Measurements from ENCODE around the gene AP3S2. TPM values are rescaled to one million over a fixed set of nuclear protein-coding genes. Genes with fewer than 3 reads are reported as not detected.
A peak's percentile ranks its signal among the peaks of the same experiment; 100 is the strongest.
"Not testable (repeated sequence)": the region's sequence is repeated elsewhere in the genome, so short reads cannot be mapped to it uniquely, and the experiment has no call there.

Gene AP3S2
- total RNA-seq, 1 donor from 2014 or later: 30.9 TPM

GRCh38 chr15:89875741-89876140 is 18.1 kb downstream of the AP3S2 start:
- TF ChIP-seq, protein P1, sequence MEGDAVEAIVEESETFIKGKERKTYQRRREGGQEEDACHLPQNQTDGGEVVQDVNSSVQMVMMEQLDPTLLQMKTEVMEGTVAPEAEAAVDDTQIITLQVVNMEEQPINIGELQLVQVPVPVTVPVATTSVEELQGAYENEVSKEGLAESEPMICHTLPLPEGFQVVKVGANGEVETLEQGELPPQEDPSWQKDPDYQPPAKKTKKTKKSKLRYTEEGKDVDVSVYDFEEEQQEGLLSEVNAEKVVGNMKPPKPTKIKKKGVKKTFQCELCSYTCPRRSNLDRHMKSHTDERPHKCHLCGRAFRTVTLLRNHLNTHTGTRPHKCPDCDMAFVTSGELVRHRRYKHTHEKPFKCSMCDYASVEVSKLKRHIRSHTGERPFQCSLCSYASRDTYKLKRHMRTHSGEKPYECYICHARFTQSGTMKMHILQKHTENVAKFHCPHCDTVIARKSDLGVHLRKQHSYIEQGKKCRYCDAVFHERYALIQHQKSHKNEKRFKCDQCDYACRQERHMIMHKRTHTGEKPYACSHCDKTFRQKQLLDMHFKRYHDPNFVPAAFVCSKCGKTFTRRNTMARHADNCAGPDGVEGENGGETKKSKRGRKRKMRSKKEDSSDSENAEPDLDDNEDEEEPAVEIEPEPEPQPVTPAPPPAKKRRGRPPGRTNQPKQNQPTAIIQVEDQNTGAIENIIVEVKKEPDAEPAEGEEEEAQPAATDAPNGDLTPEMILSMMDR (IDR thresholded peaks at IDR 0.05; ENCODE audit: unreplicated experiment): no peak
- no peak overlapping the region for H3K4me3 Mint-ChIP-seq (ENCODE audit: low read depth)
- DNase-seq (ENCODE audit: low spot score, unreplicated experiment): no peak
- peaks cover 17% of the 10 kb centered on the region for H3K36me3 Mint-ChIP-seq (ENCODE audit: insufficient read depth)
- no peak overlapping the region for H3K27ac Mint-ChIP-seq
- H3K9me3 Mint-ChIP-seq (ENCODE audit: low read depth): no peaks in the 10 kb centered on the region
- H3K4me1 Mint-ChIP-seq (ENCODE audit: low read depth): no peaks in the 10 kb centered on the region
- H3K27me3 Mint-ChIP-seq: no peaks in the 10 kb centered on the region

- Mint-ChIP-seq H3K4me3 (ENCODE audit: low read depth) (no peak overlapping the region), H3K36me3 (ENCODE audit: insufficient read depth) (peaks cover 24% of the 10 kb centered on the region), H3K9me3 (ENCODE audit: low read depth) (no peaks in the 10 kb centered on the region), H3K27ac (no peak overlapping the region), H3K4me1 (ENCODE audit: low read depth) (no peaks in the 10 kb centered on the region), H3K27me3 (no peaks in the 10 kb centered on the region)
- TF ChIP-seq, protein P1 (IDR thresholded peaks at IDR 0.05; ENCODE audit: unreplicated experiment): peak; percentile 95
- peak; percentile 71 for DNase-seq (ENCODE audit: low spot score, unreplicated experiment)
Measured at GRCh38 chr15:89874926-89875564, 18.7 kb downstream of the AP3S2 start.

DNA sequence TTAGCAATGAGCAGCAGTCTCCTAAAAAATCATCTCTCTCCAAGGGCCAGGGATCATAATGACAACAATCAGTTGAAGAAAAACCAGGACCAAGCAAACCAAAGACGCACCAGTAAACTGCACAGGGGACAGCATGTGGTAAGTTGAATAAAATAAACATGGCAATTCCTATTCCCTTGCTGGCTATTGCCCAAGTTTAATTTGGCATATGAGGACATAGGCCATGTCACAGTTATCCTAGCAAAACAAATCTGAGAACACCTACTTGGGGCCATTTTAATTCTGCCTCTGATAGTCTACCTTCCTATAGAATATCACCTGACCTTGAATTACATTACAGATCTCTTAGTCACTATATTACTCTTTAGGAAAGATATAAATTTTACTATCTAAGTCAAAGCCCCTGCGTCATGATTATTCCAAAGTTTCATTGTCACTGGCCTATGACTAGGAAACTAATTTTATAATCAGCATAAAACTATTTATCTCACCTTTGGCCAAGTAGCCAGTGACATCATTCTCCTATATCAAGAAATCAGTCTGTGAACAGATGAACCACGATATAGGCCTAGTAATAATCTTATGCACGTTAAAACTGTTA is 23.0 kb downstream of the AP3S2 start:
- Mint-ChIP-seq H3K27ac (no peak overlapping the region), H3K27me3 (no peaks in the 10 kb centered on the region), H3K4me3 (ENCODE audit: low read depth) (no peak overlapping the region), H3K36me3 (ENCODE audit: insufficient read depth) (peaks cover 23% of the 10 kb centered on the region), H3K4me1 (ENCODE audit: low read depth) (no peaks in the 10 kb centered on the region), H3K9me3 (ENCODE audit: low read depth) (peaks cover 3% of the 10 kb centered on the region)
- DNase-seq (ENCODE audit: low spot score, unreplicated experiment): no peak
- TF ChIP-seq, protein P1 (IDR thresholded peaks at IDR 0.05; ENCODE audit: unreplicated experiment): no peak

- Mint-ChIP-seq H3K27me3 (no peaks in the 10 kb centered on the region), H3K36me3 (ENCODE audit: insufficient read depth) (peaks cover 27% of the 10 kb centered on the region)
Measured at GRCh38 chr15:89870006-89870405, 23.8 kb downstream of the AP3S2 start.

DNA sequence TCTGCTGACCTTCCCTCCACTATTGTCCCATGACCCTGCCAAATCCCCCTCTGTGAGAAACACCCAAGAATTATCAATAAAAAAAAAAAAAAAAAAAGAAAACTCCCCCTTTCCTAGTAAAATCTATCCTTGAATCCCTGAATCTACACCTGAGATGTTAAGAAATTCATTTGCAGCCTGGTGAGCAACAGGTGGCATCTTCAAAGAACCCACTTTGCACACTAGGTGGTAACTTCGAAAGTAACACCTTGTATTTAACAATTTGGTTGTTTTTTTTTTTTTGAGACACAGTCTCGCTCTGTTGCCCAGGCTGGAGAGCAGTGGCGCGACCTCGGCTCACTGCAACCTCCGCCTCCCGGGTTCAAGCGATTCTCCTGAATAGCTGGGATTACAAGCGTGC is 24.3 kb downstream of the AP3S2 start:
- Mint-ChIP-seq H3K27ac (peak overlapping the region; percentile 58), H3K36me3 (ENCODE audit: insufficient read depth) (peaks cover 28% of the 10 kb centered on the region)
- H3K27me3 Mint-ChIP-seq; H3K4me1 Mint-ChIP-seq (ENCODE audit: low read depth); H3K9me3 Mint-ChIP-seq (ENCODE audit: low read depth); DNase-seq (ENCODE audit: low spot score, unreplicated experiment); H3K4me3 Mint-ChIP-seq (ENCODE audit: low read depth): not testable (repeated sequence)

More at GRCh38 chr15:89870006-89870405, 23.8 kb downstream of the AP3S2 start:
- Mint-ChIP-seq H3K4me1 (ENCODE audit: low read depth) (peaks cover 1% of the 10 kb centered on the region), H3K4me3 (ENCODE audit: low read depth) (no peak overlapping the region), H3K9me3 (ENCODE audit: low read depth) (peaks cover 3% of the 10 kb centered on the region), H3K27ac (no peak overlapping the region)
- TF ChIP-seq, protein P1 (IDR thresholded peaks at IDR 0.05; ENCODE audit: unreplicated experiment): no peak
- DNase-seq (ENCODE audit: low spot score, unreplicated experiment): no peak

All from progenitor cell of endocrine pancreas (in vitro differentiated cells).